GM23248 (cell line): ENCODE results near the gene DICER1.

Source experiments
- EZH2 ChIP-seq: fragments of 200-600 bp; sonication (generic); IDR thresholded peaks from 2 replicates; pipeline ENCODE4 v1.6.1; 2018; ENCODE audit warnings: antibody characterized with exemption, mild to moderate bottlenecking; ENCODE audit not compliant: insufficient read depth, poor library complexity, severe bottlenecking
- EZH2phosphoT487 ChIP-seq: fragments of 200-600 bp; sonication (generic); IDR thresholded peaks from 2 replicates; pipeline ENCODE4 v1.6.1; 2018; ENCODE audit warnings: antibody characterized with exemption, moderate library complexity, mild to moderate bottlenecking, low read depth; ENCODE audit not compliant: insufficient read depth

DNA sequence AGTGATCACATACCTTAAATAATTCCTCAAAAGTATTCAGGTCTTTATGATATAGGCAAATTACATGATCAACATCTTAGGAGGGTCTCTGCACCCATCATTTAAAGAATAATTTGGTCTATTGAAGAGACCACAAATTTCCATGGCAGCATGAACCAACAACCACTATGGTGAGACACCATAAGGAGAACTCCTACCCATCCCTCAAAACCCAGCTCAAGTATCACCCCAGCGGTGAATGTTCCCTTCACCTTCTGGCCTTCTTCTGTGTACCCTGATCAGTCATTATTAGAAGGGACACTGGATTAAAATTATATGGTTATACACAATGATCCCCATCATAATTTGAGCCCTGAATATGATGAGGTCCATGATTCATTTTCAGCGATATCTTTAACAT is 81.5 kb downstream of the DICER1 start:
- TF ChIP-seq EZH2phosphoT487 (no peak), EZH2 (no peak)
